DOHH2 (cell line): ENCODE measurements around the gene CD3E.

Experiments
- H3F3A ChIP-seq: fragments of 200-600 bp; sonication (generic), shearing (Covaris generic); 2 replicates; pipeline ENCODE4 v1.6.0; 2016; ENCODE audit warnings: antibody characterized with exemption, mild to moderate bottlenecking; ENCODE audit not compliant: control insufficient read depth, insufficient read depth
- H3K27ac ChIP-seq: fragments of 200-600 bp; sonication (generic); 2 replicates; pipeline ENCODE4 v1.5.1; 2014; ENCODE audit warnings: low read depth, mild to moderate bottlenecking, low read length, moderate library complexity
- H3K27me3 ChIP-seq: fragments of 200-600 bp; sonication (generic); 2 replicates; pipeline ENCODE4 v1.6.1; 2014; ENCODE audit warnings: mild to moderate bottlenecking, low read length, mixed read lengths; ENCODE audit not compliant: control insufficient read depth
- H3K36me3 ChIP-seq: fragments of 200-600 bp; sonication (generic); 2 replicates; pipeline ENCODE4 v1.6.1; 2014; ENCODE audit warnings: mild to moderate bottlenecking, low read length, moderate library complexity, mixed read lengths; ENCODE audit not compliant: control insufficient read depth
- H3K4me1 ChIP-seq: fragments of 200-600 bp; sonication (generic); 2 replicates; pipeline ENCODE4 v1.6.1; 2014; ENCODE audit warnings: mild to moderate bottlenecking, low read length, mixed read lengths; ENCODE audit not compliant: control insufficient read depth
- H3K4me2 ChIP-seq: fragments of 200-600 bp; sonication (generic); 2 replicates; pipeline ENCODE4 v1.6.0; 2014; ENCODE audit warnings: mild to moderate bottlenecking, low read length, moderate library complexity
- H3K4me3 ChIP-seq: fragments of 200-600 bp; sonication (generic); 2 replicates; pipeline ENCODE4 v1.5.1; 2014; ENCODE audit warnings: mild to moderate bottlenecking, low read length, mixed read lengths
- H3K79me2 ChIP-seq: fragments of 200-600 bp; sonication (generic); 2 replicates; pipeline ENCODE4 v1.6.1; 2014; ENCODE audit warnings: mild to moderate bottlenecking, low read length, mixed read lengths; ENCODE audit not compliant: control insufficient read depth
- H3K9me2 ChIP-seq: fragments of 200-600 bp; sonication (generic); replicated peaks from 2 replicates; pipeline ENCODE4 v1.6.1; 2014; ENCODE audit warnings: mild to moderate bottlenecking, low read length, mixed read lengths; ENCODE audit not compliant: control insufficient read depth
- H3K9me3 ChIP-seq: fragments of 200-600 bp; sonication (generic); 2 replicates; pipeline ENCODE4 v1.6.1; 2014; ENCODE audit warnings: antibody characterized with exemption, low read length, mixed read lengths; ENCODE audit not compliant: control insufficient read depth, insufficient read depth
- H4K20me1 ChIP-seq: fragments of 200-600 bp; sonication (generic); 2 replicates; pipeline ENCODE4 v1.6.0; 2014; ENCODE audit warnings: low read depth, mild to moderate bottlenecking, antibody characterized with exemption, low read length, moderate library complexity; ENCODE audit not compliant: control insufficient read depth, insufficient read depth
- CTCF ChIP-seq: fragments of 200-600 bp; sonication (generic); IDR thresholded peaks from one replicate; pipeline ENCODE4 v1.5.1; 2014; ENCODE audit warnings: antibody characterized with exemption, mild to moderate bottlenecking, low read depth, low read length; ENCODE audit not compliant: poor library complexity, severe bottlenecking
- EZH2phosphoT487 ChIP-seq: fragments of 200-600 bp; sonication (generic); IDR thresholded peaks from 2 replicates; pipeline ENCODE4 v1.6.1; 2017; ENCODE audit warnings: borderline replicate concordance, mild to moderate bottlenecking, antibody characterized with exemption, low read length, moderate library complexity, mixed read lengths

The CD3E gene

DNA sequence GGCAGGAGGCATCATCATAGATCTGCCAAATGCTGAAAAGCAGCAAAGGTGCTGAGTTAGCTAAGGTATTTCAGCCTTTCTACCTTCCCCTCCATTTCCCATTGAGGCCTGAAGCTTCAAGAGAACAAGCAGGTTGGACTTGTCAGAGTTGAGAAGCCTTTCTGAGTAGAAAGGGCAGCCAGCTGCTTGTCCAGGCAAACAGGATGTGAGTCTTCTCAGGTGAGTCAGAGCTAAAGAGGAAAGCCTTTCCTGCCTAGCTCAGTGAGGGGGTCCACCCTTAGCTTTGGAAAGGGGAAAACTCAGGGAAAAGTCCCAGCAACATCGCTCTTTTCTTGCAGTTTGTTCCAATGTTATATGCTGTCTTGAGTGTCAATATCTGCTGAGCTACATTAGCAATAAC is 27.2 kb upstream of the CD3E start:
- Histone ChIP-seq H3F3A (peaks cover 2% of the 10 kb centered on the region; the same call in 1 of the 2 replicates), H3K4me2 (no peak overlapping the region), H3K27me3 (no peaks in the 10 kb centered on the region), H3K4me3 (no peak overlapping the region), H4K20me1 (no peaks in the 10 kb centered on the region), H3K36me3 (no peaks in the 10 kb centered on the region), H3K79me2 (no peaks in the 10 kb centered on the region), H3K9me3 (no peaks in the 10 kb centered on the region), H3K9me2 (no peaks in the 10 kb centered on the region), H3K4me1 (peaks cover 22% of the 10 kb centered on the region), H3K27ac (no peak overlapping the region)
- no peak for TF ChIP-seq CTCF
- no peak for TF ChIP-seq EZH2phosphoT487

GRCh38 chr11:118281284-118281683 is 23.2 kb upstream of the CD3E start:
- Histone ChIP-seq H3K4me1 (peaks cover 25% of the 10 kb centered on the region), H4K20me1 (no peaks in the 10 kb centered on the region), H3K9me2 (no peaks in the 10 kb centered on the region), H3K27ac (no peak overlapping the region), H3K36me3 (no peaks in the 10 kb centered on the region), H3F3A (peaks cover 3% of the 10 kb centered on the region; the same call in 1 of the 2 replicates), H3K4me2 (peak overlapping the region; percentile 53), H3K27me3 (no peaks in the 10 kb centered on the region), H3K79me2 (no peaks in the 10 kb centered on the region), H3K4me3 (0 out of 2 replicates have a peak overlapping the region, but pooled peaks have one; percentile 17), H3K9me3 (no peaks in the 10 kb centered on the region)
- TF ChIP-seq EZH2phosphoT487 (no peak), CTCF (no peak)

DNA sequence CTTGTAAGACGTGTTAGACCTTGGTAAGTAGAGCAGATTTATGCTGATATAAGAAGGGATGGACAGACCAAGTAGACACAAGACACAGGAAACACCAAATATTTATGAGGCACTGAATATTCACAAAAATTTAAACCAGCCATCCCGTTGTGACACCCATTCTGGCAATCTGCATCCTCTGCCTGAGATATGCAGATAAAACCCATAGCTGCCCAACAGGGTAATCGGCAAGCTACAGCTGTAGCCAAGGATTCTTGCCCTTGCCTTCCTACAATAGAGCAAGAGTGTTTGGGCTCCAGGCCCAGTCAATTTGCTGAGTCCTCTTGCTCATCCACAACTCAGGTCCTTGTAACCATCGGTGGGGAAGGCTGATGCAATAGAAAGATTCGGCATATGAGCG is 21.9 kb upstream of the CD3E start:
- no peak overlapping the region for H3K4me2 ChIP-seq
- H3K4me3 ChIP-seq, result no peak overlapping the region
- no peaks in the 10 kb centered on the region for H3K27me3 ChIP-seq
- TF ChIP-seq EZH2phosphoT487, result no peak
- TF ChIP-seq CTCF, result no peak
- H3K9me2 ChIP-seq, result no peaks in the 10 kb centered on the region
- H3K9me3 ChIP-seq, result no peaks in the 10 kb centered on the region
- peaks cover 28% of the 10 kb centered on the region for H3K4me1 ChIP-seq
- H3K36me3 ChIP-seq, result no peaks in the 10 kb centered on the region
- H3K27ac ChIP-seq, result no peak overlapping the region
- no peaks in the 10 kb centered on the region for H3K79me2 ChIP-seq
- peaks cover 3% of the 10 kb centered on the region; the same call in 1 of the 2 replicates for H3F3A ChIP-seq
- no peaks in the 10 kb centered on the region for H4K20me1 ChIP-seq
